ENCODE data around the gene FHIT.
"Not testable (repeated sequence)": the region's sequence is repeated elsewhere in the genome, so short reads cannot be mapped to it uniquely, and the experiment has no call there.

Gene FHIT

GRCh38 chr3:59982510-59982909, 1268.7 kb downstream of the FHIT start:
- DNase-seq (ENCODE audit: low read depth in 3 of 3, low spot score in 1 of 3), result no peak

GRCh38 chr3:59981377-59981776, 1269.9 kb downstream of the FHIT start:
- DNase-seq (ENCODE audit: low read depth in 3 of 3, low spot score in 1 of 3), result no peak

GRCh38 chr3:59980576-59980975, 1270.7 kb downstream of the FHIT start:
- no peak for DNase-seq (ENCODE audit: low read depth in 3 of 3, low spot score in 1 of 3)

GRCh38 chr3:59979542-59979941, 1271.7 kb downstream of the FHIT start:
- DNase-seq (ENCODE audit: low read depth in 3 of 3, low spot score in 1 of 3), result no peak

- no peak for DNase-seq (ENCODE audit: low read depth in 3 of 3, low spot score in 1 of 3)
Measured at GRCh38 chr3:59978979-59979378, 1272.3 kb downstream of the FHIT start.

- no peak for DNase-seq (ENCODE audit: low read depth in 3 of 3, low spot score in 1 of 3)
Measured at GRCh38 chr3:59970796-59971195, 1280.5 kb downstream of the FHIT start.

- no peak for DNase-seq (ENCODE audit: low read depth in 3 of 3, low spot score in 1 of 3)
Measured at GRCh38 chr3:59970376-59970775, 1280.9 kb downstream of the FHIT start.

GRCh38 chr3:59968513-59969045, 1282.7 kb downstream of the FHIT start:
- no peak for DNase-seq (ENCODE audit: low read depth in 3 of 3, low spot score in 1 of 3)

- DNase-seq (ENCODE audit: low read depth in 3 of 3, low spot score in 1 of 3), result no peak
Measured at GRCh38 chr3:59963676-59964075, 1287.6 kb downstream of the FHIT start.

GRCh38 chr3:59957150-59957549, 1294.1 kb downstream of the FHIT start:
- no peak for DNase-seq (ENCODE audit: low read depth in 3 of 3, low spot score in 1 of 3)

GRCh38 chr3:59953104-59953503, 1298.1 kb downstream of the FHIT start:
- no peak for DNase-seq (ENCODE audit: low read depth in 3 of 3, low spot score in 1 of 3)

GRCh38 chr3:59949311-59949710, 1301.9 kb downstream of the FHIT start:
- DNase-seq (ENCODE audit: low read depth in 3 of 3, low spot score in 1 of 3), result no peak

- no peak for DNase-seq (ENCODE audit: low read depth in 3 of 3, low spot score in 1 of 3)
Measured at GRCh38 chr3:59946401-59946800, 1304.9 kb downstream of the FHIT start.

- no peak for DNase-seq (ENCODE audit: low read depth in 3 of 3, low spot score in 1 of 3)
Measured at GRCh38 chr3:59940718-59941117, 1310.5 kb downstream of the FHIT start.

- DNase-seq (ENCODE audit: low read depth in 3 of 3, low spot score in 1 of 3), result no peak
Measured at GRCh38 chr3:59939826-59940426, 1311.3 kb downstream of the FHIT start.

GRCh38 chr3:59938828-59939227, 1312.4 kb downstream of the FHIT start:
- no peak for DNase-seq (ENCODE audit: low read depth in 3 of 3, low spot score in 1 of 3)

- no peak for DNase-seq (ENCODE audit: low read depth in 3 of 3, low spot score in 1 of 3)
Measured at GRCh38 chr3:59937201-59937600, 1314.1 kb downstream of the FHIT start.

GRCh38 chr3:59936472-59936871, 1314.8 kb downstream of the FHIT start:
- DNase-seq (ENCODE audit: low read depth in 3 of 3, low spot score in 1 of 3), result no peak

- no peak for DNase-seq (ENCODE audit: low read depth in 3 of 3, low spot score in 1 of 3)
Measured at GRCh38 chr3:59935025-59935424, 1316.2 kb downstream of the FHIT start.

- not testable (repeated sequence) for DNase-seq (ENCODE audit: low read depth in 3 of 3, low spot score in 1 of 3)
Measured at GRCh38 chr3:59934560-59934959, 1316.7 kb downstream of the FHIT start.

GRCh38 chr3:59930170-59930569, 1321.1 kb downstream of the FHIT start:
- no peak for DNase-seq (ENCODE audit: low read depth in 3 of 3, low spot score in 1 of 3)

GRCh38 chr3:59927056-59927455, 1324.2 kb downstream of the FHIT start:
- no peak for DNase-seq (ENCODE audit: low read depth in 3 of 3, low spot score in 1 of 3)

- DNase-seq (ENCODE audit: low read depth in 3 of 3, low spot score in 1 of 3), result no peak
Measured at GRCh38 chr3:59925946-59926345, 1325.3 kb downstream of the FHIT start.
